GM19193 (cell line): ENCODE measurements around the gene SP4.

Experiments
- POLR2A ChIP-seq: IDR thresholded peaks from 4 replicates; pipeline ENCODE4 v1.6.1; 2011; ENCODE audit not compliant: insufficient read depth, insufficient read length; ENCODE audit errors: extremely low read depth

Gene SP4

GRCh38 chr7:21472029-21472428, 44.1 kb downstream of the SP4 start:
- no peak for TF ChIP-seq POLR2A

- TF ChIP-seq POLR2A = no peak
Measured at GRCh38 chr7:21476429-21476828, 48.5 kb downstream of the SP4 start.

GRCh38 chr7:21480693-21481403, 53.0 kb downstream of the SP4 start:
- TF ChIP-seq POLR2A = no peak

GRCh38 chr7:21486511-21486910, 58.6 kb downstream of the SP4 start:
- no peak for TF ChIP-seq POLR2A

- no peak for TF ChIP-seq POLR2A
Measured at GRCh38 chr7:21495731-21496130, 67.8 kb downstream of the SP4 start.

GRCh38 chr7:21497072-21497471, 69.2 kb downstream of the SP4 start:
- TF ChIP-seq POLR2A = no peak

- TF ChIP-seq POLR2A = no peak
Measured at GRCh38 chr7:21500117-21500832, 72.4 kb downstream of the SP4 start.

GRCh38 chr7:21504021-21504420, 76.1 kb downstream of the SP4 start:
- no peak for TF ChIP-seq POLR2A

GRCh38 chr7:21507627-21508343, 79.9 kb downstream of the SP4 start:
- TF ChIP-seq POLR2A = no peak

GRCh38 chr7:21508538-21508937, 80.7 kb downstream of the SP4 start:
- no peak for TF ChIP-seq POLR2A

GRCh38 chr7:21514062-21514461, 86.2 kb downstream of the SP4 start:
- TF ChIP-seq POLR2A = no peak

GRCh38 chr7:21524680-21525079, 96.8 kb downstream of the SP4 start:
- TF ChIP-seq POLR2A = no peak

GRCh38 chr7:21526007-21526406, 98.1 kb downstream of the SP4 start:
- TF ChIP-seq POLR2A = no peak

- TF ChIP-seq POLR2A = no peak
Measured at GRCh38 chr7:21526448-21526847, 98.6 kb downstream of the SP4 start.

GRCh38 chr7:21538936-21539495, 111.1 kb downstream of the SP4 start:
- no peak for TF ChIP-seq POLR2A

- TF ChIP-seq POLR2A = no peak
Measured at GRCh38 chr7:21542891-21543527, 115.1 kb downstream of the SP4 start, which contains the start of gene DNAH11. TSS of gene DNAH11 (plus strand) at chr7:21543039. CDS start at chr7:21543246, 207 bp downstream.
